ENCODE data around the gene ASB4. TPM values are rescaled to one million over a fixed set of nuclear protein-coding genes. Genes with fewer than 3 reads are reported as not detected.

The ASB4 gene
- total RNA-seq, 4 donors from 2014 or later, result not detected

GRCh38 chr7:95491634-95492314 is 6.0 kb downstream of the ASB4 start:
- no peak overlapping the region for H3K4me3 ChIP-seq
- no peaks in the 10 kb centered on the region for H3K27me3 ChIP-seq
- H3K9me3 ChIP-seq, result no peaks in the 10 kb centered on the region
- H3K27ac ChIP-seq, result no peak overlapping the region
- no peak for DNase-seq (ENCODE audit: low spot score in 2 of 2)
- no peaks in the 10 kb centered on the region for H3K4me1 ChIP-seq
- H3K36me3 ChIP-seq, result no peaks in the 10 kb centered on the region
- WGBS, 2 donors, result 71 to 91% methylated on average over 2 of the region's 2 CpGs
- no peak for TF ChIP-seq CTCF (IDR thresholded peaks at IDR 0.05)
- no peak for TF ChIP-seq EP300 (IDR thresholded peaks at IDR 0.05)
- TF ChIP-seq POLR2A (IDR thresholded peaks at IDR 0.05), result no peak

DNA sequence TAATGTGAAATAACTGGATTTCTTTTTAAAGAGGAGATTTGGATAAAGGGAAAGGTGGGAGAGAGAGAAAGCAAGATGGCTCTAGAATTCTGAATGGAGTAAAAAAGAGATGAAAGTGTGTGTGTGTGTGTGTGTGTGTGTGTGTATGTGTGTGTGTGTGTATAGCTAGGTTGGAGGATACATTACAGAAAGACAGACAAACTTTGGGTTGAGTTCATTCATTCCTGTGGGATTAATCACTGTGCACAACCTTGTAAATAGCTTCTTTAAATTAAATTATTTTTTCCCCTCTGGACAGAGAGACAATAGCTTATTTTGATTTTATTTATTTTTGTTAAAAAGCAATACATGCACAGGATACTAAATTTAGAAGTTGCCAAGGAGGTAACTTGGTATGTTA is 7.5 kb downstream of the ASB4 start:
- DNase-seq (ENCODE audit: low spot score in 2 of 2), result no peak
- H3K27me3 ChIP-seq, result no peaks in the 10 kb centered on the region
- H3K4me1 ChIP-seq, result no peaks in the 10 kb centered on the region
- TF ChIP-seq POLR2A (IDR thresholded peaks at IDR 0.05) (no peak), EP300 (IDR thresholded peaks at IDR 0.05) (no peak), CTCF (IDR thresholded peaks at IDR 0.05) (no peak)
- H3K27ac ChIP-seq, result no peak overlapping the region
- no peak overlapping the region for H3K4me3 ChIP-seq
- H3K36me3 ChIP-seq, result no peaks in the 10 kb centered on the region
- H3K9me3 ChIP-seq, result no peaks in the 10 kb centered on the region

- TF ChIP-seq EP300 (IDR thresholded peaks at IDR 0.05) (no peak), POLR2A (IDR thresholded peaks at IDR 0.05) (no peak), CTCF (IDR thresholded peaks at IDR 0.05) (no peak)
- Histone ChIP-seq H3K27me3 (no peaks in the 10 kb centered on the region), H3K9me3 (no peaks in the 10 kb centered on the region), H3K27ac (no peak overlapping the region), H3K4me1 (no peaks in the 10 kb centered on the region), H3K36me3 (no peaks in the 10 kb centered on the region), H3K4me3 (no peak overlapping the region)
- 69 to 70% methylated on average over 2 of the region's 2 CpGs for WGBS, 2 donors
- DNase-seq (ENCODE audit: low spot score in 2 of 2), result no peak
Observed at GRCh38 chr7:95493844-95494243, 8.1 kb downstream of the ASB4 start.

DNA sequence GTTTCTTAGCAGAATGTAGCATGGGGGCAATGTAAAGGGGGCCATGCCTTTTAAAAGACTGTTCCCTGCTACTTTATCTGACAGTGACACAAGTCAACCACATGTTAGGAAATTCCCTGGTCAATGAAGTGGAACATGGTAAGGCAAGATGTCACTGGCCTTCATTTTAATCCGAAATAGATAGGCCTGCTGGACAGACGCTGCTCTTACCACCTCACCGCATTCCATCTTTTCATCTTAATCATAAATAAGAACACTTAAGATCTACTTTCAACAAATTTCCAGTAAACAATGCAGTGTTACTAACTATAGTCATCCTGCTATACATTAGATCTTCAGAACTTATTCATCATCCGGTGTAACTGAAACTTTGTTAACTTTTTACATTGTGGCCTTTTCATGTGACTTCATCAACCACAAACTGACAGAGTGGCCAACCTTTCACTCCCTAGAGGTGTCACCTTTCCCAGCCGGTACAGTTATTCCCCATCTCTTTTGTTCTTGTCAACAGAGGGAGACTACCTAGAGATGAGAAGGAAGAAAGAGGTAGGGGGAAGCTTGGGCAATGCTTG is 15.6 kb downstream of the ASB4 start:
- no peaks in the 10 kb centered on the region for H3K27me3 ChIP-seq
- H3K4me1 ChIP-seq, result no peaks in the 10 kb centered on the region
- H3K36me3 ChIP-seq, result no peaks in the 10 kb centered on the region
- no peaks in the 10 kb centered on the region for H3K9me3 ChIP-seq
- no peak overlapping the region for H3K27ac ChIP-seq
- WGBS, 2 donors, result 84 to 86% methylated on average over 5 of the region's 5 CpGs
- DNase-seq (ENCODE audit: low spot score in 2 of 2), result no peak
- H3K4me3 ChIP-seq, result no peak overlapping the region
- no peak for TF ChIP-seq EP300 (IDR thresholded peaks at IDR 0.05)

- Histone ChIP-seq H3K4me1 (no peaks in the 10 kb centered on the region), H3K9me3 (no peaks in the 10 kb centered on the region), H3K27ac (no peak overlapping the region), H3K36me3 (no peaks in the 10 kb centered on the region), H3K27me3 (no peaks in the 10 kb centered on the region), H3K4me3 (no peak overlapping the region)
- TF ChIP-seq CTCF (IDR thresholded peaks at IDR 0.05) (no peak), POLR2A (IDR thresholded peaks at IDR 0.05) (no peak), EP300 (IDR thresholded peaks at IDR 0.05) (no peak)
- 98% methylated on average over 1 of the region's 1 CpG for WGBS, 2 donors
- no peak for DNase-seq (ENCODE audit: low spot score in 2 of 2)
Observed at GRCh38 chr7:95502403-95502802, 16.7 kb downstream of the ASB4 start.

Measured in tibial nerve (tissue), 4 donors.